Kasumi-1 (cell line): ENCODE results near the gene GUCY1A2.
"Not testable (repeated sequence)": the region's sequence is repeated elsewhere in the genome, so short reads cannot be mapped to it uniquely, and the experiment has no call there.

Experiments used
- DNase-seq, 2 experiments: peaks; one replicate each; lab custom pipeline; 2025; lab: John Stamatoyannopoulos, UW

The GUCY1A2 gene

GRCh38 chr11:106840146-106840545, 178.1 kb downstream of the GUCY1A2 start:
- DNase-seq = no peak

GRCh38 chr11:106834567-106834966, 183.7 kb downstream of the GUCY1A2 start:
- no peak for DNase-seq

- DNase-seq = no peak
Observed at GRCh38 chr11:106828976-106829375, 189.3 kb downstream of the GUCY1A2 start.

DNA sequence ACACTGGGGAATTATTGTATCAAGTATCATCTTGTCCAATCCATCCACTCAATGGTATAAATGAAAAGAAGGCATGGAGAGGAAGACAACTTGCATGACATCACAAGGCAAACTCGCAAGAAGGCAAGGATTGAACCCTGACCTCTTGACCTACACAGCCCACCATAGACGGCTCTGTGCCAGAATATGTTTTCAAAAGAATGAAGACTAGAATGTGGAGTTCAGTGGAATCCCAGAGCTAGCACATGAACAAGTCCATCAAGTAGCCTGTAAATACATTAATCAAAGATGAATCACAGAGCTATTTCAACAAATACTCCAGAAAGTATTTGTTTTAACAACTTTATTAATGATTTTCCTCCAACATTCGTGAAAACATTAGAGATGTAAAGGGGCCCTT, 189.7 kb downstream of the GUCY1A2 start:
- DNase-seq = no peak

GRCh38 chr11:106827687-106828086, 190.6 kb downstream of the GUCY1A2 start:
- DNase-seq = no peak

DNA sequence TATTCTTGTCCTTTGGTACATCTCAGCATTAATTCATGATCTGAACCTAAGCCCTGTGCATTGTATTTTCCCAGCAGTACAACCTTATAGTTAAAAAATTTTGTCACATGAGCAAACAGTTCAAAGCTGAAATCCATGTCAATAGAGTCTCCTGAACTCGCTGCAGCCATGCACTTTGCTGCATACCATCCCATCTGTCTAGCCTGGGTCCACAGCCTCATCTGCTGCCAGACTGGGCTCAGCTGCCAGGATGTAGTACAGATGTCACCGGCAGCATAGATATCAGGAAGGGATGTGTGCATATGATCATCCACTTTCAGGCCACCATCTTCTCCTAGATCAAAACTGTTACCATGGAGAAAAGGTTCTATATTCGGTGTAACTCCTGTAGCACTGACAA, 191.7 kb downstream of the GUCY1A2 start:
- DNase-seq = not testable (repeated sequence)

DNA sequence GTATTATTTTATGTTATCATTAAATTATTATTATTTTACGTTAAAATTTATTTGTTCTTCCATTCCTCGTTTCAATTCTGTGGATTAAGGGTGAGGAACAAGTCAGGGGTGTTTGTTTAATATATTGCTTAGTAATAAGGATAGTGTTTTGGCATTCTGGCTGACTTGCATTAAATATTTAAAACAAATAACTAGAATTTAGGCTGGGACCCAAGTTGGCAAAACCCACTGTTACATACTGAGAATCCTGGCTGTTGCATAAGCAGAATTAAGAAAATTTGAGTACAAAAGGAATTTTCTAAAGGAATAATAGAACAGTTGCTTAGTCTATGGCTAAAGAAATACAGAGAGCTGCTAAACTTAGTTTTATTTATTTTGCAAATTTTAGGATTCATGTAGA, 196.4 kb downstream of the GUCY1A2 start:
- DNase-seq = no peak

GRCh38 chr11:106821291-106821690, 197.0 kb downstream of the GUCY1A2 start:
- DNase-seq = no peak

- no peak for DNase-seq
Observed at GRCh38 chr11:106818443-106818842, 199.8 kb downstream of the GUCY1A2 start.

GRCh38 chr11:106815209-106815608, 203.1 kb downstream of the GUCY1A2 start:
- no peak for DNase-seq

- no peak for DNase-seq
Observed at GRCh38 chr11:106813806-106814205, 204.5 kb downstream of the GUCY1A2 start.

- no peak for DNase-seq
Observed at GRCh38 chr11:106794058-106794457, 224.2 kb downstream of the GUCY1A2 start.

GRCh38 chr11:106789406-106789805, 228.9 kb downstream of the GUCY1A2 start:
- no peak for DNase-seq

DNA sequence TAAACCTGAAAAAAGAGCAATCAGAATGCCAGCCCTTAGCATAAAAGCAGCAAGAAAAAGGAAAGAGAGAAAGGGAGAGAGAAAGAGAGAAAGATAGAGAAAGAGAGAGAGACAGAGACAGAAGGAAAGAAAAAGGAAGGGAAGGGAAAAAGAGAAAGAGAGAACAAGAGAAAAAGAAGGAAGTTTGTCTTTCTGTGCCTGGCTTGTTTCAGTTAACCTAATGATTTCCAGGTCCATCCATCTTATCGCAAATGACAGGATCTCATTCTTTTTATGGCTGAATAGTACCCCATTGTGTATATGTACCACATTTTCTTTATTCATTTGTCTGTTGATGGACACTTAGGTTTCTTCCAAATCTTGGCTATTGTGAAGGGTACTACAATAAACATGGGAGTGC, 230.8 kb downstream of the GUCY1A2 start:
- DNase-seq = no peak

DNA sequence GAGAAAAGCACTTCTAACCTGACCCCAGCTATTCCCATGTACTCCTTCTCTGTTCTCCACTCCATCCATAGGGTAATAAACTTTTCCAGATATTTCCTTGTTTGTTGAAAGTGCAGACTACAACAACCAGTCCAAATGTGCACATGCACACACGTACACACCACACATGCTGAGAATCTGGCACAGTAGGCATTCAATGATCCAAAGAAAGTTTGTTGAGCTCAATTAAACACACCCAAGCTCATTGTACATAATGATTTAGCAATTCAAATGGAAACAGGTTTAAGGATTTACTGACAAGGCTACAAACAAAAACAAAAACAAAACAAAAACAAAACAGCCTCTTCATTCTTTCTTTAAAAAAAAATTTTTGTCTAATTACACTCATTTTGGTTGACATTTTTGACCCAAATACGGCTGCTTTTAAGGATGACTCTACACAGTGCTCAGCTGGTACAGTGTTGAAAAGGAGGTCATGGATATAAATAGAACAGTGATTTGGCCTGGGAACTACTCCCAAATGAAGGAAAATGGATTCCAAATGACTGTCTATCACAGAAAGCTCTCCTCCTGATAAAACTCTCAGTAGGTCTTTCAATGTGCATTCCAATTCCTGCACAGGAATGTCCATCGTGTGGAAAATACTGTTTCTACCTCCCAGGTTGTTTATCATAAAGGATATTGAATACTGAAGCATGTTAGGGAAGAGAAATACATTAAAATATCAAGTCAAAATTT, 232.2 kb downstream of the GUCY1A2 start:
- no peak for DNase-seq

DNA sequence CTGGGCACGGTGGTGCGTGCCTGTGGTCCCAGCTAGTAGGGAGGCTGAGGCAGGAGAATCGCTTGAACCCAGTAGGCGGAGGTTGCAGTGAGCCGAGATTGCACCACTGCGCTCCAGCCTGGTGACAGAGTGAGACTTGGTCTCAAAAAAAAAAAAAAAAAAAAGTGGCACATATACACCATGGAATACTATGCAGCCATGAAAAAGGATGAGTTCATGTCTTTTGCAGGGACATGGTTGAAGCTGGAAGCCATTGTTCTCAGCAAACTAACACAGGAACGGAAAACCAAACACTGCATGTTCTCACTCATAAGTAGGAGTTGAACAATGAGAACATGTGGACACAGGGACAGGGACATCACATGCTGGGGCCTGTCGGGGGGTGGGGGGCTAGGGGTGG, 241.0 kb downstream of the GUCY1A2 start:
- DNase-seq = not testable (repeated sequence)

DNA sequence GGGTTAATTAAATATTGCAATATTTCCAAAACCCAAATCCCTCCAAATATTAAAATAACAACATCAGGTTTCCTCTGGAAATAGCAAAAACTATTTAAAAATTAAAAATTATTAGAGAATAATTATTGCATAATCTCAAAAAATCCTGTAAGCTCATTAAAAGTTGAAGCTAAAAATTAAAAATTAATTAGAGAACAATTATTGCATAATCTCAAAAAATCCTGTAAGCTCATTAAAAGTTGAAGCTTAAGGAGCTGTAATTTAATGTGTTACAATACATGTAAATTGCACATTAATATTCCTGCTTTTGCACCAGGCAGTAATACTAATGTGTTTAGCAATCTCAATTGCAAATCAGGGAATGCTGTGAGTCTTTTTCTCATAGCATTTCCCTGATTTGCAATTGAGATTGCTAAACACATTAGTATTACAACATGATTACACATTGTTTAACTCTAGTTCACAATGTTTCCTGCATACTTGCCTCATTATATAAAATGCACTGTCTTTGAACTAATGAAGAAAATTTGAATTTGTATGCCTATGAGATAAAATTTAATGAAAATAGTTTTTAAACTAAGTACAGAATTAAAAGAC, 247.7 kb downstream of the GUCY1A2 start:
- no peak for DNase-seq

DNA sequence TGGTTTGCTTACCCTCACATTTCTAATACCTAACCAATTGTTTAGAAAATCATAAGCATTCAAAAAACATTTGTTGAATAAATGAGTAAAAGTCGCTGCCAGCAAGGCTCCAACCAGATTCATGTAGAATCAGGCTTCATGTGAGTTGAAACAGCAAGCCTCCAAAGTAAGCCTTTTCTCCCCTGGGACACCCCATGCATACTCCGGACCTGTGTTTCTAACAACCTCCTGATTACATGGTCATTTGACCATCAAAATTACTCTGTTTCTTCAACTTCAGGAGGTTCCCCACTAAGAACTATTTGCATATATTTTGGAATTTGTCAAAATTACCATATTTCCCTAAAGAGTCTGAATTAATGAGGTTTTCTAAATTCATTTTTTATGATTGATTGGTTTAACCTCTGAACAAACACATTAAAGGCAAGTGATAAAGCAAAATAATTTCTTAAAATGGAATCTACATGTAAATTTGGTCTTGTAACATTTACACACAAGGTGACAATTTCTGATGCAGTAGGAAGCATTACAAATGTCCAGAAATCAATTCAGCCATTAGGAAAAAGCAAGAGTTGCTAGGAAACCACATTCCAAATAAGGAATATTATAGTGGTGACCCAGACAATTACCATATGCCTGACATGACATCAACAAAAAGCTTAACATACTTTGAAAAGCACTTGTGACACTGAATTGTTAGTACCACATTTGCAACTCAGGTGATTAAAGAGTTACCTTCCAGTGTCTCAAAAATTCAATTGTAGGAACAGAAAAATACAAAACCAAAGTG, 252.6 kb downstream of the GUCY1A2 start:
- DNase-seq = no peak

DNA sequence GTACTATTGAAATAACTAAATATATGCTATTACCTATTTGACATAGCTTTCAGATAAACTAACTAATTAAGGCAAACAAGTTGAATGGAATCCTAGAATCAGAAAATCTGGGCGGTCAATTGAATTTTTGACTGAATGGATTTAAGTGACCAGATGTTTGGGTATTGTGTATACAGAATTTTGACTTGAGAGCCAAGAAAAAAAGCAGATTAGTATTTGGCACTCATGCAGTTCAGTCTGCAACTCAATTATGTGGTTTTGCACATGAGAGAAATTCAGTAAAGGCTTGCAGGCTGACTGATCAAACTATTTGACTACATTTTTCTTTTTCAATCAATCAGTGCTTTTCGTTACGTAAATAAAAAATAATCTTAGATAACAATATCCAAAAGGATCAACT, 254.8 kb downstream of the GUCY1A2 start:
- DNase-seq = no peak

DNA sequence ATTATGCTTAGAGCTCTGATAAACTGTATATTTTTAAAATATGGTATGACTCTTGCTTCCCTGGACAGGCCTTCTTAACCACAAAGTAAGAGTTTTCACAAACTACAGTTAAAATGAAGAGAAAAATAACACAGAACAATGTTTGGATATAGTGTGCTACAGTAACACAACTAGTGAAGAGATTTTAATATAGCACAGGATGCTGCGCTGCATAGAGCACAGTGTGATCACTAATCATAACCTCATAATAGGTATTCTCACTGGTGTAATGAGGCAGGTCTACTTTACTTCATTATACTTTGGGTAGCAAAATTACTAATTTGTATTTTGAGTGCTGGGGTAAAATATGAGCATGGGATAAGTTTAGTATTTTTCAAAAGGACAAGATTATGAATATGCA, 256.5 kb downstream of the GUCY1A2 start:
- DNase-seq = no peak

- no peak for DNase-seq
Observed at GRCh38 chr11:106761240-106761639, 257.0 kb downstream of the GUCY1A2 start.

GRCh38 chr11:106748059-106748458, 270.2 kb downstream of the GUCY1A2 start:
- no peak for DNase-seq

GRCh38 chr11:106745941-106746340, 272.3 kb downstream of the GUCY1A2 start:
- no peak for DNase-seq
